NCI-H2029 (cell line): ENCODE results near the gene QTRT2.
A peak's percentile ranks its signal among the peaks of the same experiment; 100 is the strongest.

Source experiments
- DNase-seq: peaks from one replicate; lab custom pipeline; 2025; lab: John Stamatoyannopoulos, UW

The QTRT2 gene

GRCh38 chr3:114078126-114078525, 21.6 kb downstream of the QTRT2 start:
- no peak for DNase-seq

GRCh38 chr3:114079761-114080160, 23.2 kb downstream of the QTRT2 start:
- no peak for DNase-seq

GRCh38 chr3:114080201-114080600, 23.7 kb downstream of the QTRT2 start:
- DNase-seq = no peak

- DNase-seq = no peak
Observed at GRCh38 chr3:114081037-114081436, 24.5 kb downstream of the QTRT2 start.

- no peak for DNase-seq
Observed at GRCh38 chr3:114083112-114083511, 26.6 kb downstream of the QTRT2 start.

- no peak for DNase-seq
Observed at GRCh38 chr3:114086356-114086755, 29.8 kb downstream of the QTRT2 start.

GRCh38 chr3:114089675-114090074, 33.1 kb downstream of the QTRT2 start:
- DNase-seq = no peak

- no peak for DNase-seq
Observed at GRCh38 chr3:114092151-114093015, 35.8 kb downstream of the QTRT2 start.

GRCh38 chr3:114093016-114093380, 36.5 kb downstream of the QTRT2 start:
- DNase-seq = no peak

GRCh38 chr3:114093596-114093995, 37.1 kb downstream of the QTRT2 start:
- peak; percentile 14 for DNase-seq

- DNase-seq = no peak
Observed at GRCh38 chr3:114095796-114096195, 39.3 kb downstream of the QTRT2 start.

- no peak for DNase-seq
Observed at GRCh38 chr3:114101101-114101500, 44.6 kb downstream of the QTRT2 start.

- no peak for DNase-seq
Observed at GRCh38 chr3:114103181-114103580, 46.6 kb downstream of the QTRT2 start.

GRCh38 chr3:114103858-114104257, 47.3 kb downstream of the QTRT2 start:
- DNase-seq = no peak

GRCh38 chr3:114104414-114104813, 47.9 kb downstream of the QTRT2 start:
- no peak for DNase-seq

GRCh38 chr3:114108137-114108536, 51.6 kb downstream of the QTRT2 start:
- no peak for DNase-seq

- DNase-seq = no peak
Observed at GRCh38 chr3:114110439-114110838, 53.9 kb downstream of the QTRT2 start.

- DNase-seq = no peak
Observed at GRCh38 chr3:114111060-114111770, 54.7 kb downstream of the QTRT2 start.

- no peak for DNase-seq
Observed at GRCh38 chr3:114112696-114113095, 56.2 kb downstream of the QTRT2 start.

GRCh38 chr3:114114719-114115118, 58.2 kb downstream of the QTRT2 start:
- DNase-seq = no peak

- no peak for DNase-seq
Observed at GRCh38 chr3:114115143-114115542, 58.6 kb downstream of the QTRT2 start.

GRCh38 chr3:114119776-114120175, 63.2 kb downstream of the QTRT2 start:
- no peak for DNase-seq

- DNase-seq = no peak
Observed at GRCh38 chr3:114120211-114120610, 63.7 kb downstream of the QTRT2 start.
